ENCODE results near the gene RNF220. TPM values are rescaled to one million over a fixed set of nuclear protein-coding genes. Genes with fewer than 3 reads are reported as not detected.

Gene RNF220
- total RNA-seq, 1 experiment from 2014 or later, result 92.4 TPM

DNA sequence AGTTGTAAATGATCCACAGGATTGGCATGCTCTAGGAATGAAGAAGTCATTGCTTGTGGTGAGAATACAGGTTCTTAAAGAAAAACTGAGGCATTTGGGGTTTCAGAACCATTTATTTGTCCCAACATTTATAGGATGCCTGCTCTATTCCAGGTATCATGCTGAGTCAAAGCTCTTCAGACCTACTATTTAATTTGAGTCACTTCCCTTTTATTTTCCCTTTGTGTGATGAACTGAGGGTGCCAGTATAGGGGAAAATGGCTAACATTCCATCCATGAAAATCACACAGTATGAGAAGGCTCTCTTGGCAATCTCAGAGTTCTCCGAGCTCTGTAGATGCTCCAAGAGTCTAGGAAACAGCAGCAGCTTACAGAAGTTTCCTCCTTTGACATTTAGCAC lies 110.4 kb downstream of the RNF220 start:
- POLR2A ChIA-PET, result no interaction called here
- CTCF ChIA-PET, result no interaction called here

DNA sequence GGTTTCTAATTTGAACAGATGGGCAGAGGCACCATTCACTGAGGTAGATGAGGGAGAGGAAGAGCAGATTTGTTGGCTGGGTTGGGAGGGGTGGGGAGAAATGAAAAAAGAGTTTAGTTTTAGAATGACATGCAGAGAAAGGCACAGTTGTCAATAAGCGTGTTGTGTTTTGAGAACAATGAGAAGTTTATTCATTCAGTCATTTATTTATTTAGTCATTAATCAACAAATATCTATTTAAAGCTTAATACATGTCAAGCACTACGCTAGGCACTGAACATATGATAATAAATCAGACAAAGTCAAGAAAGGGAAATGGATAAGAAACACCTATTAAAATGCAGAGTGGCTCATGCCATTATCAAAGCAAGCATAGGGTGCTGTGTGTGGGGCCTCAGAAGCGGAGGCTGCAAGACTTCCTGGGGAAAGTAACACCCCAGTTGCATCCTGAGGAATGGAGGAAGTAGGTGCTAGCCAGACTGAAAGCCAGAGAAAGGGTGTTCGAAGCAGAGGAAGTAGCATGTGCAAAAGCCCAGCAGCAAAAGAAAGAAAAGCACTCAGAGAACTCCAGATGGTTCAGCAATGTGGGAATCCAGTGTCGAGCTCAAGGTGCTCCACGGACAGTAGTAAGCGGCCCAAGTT lies 114.1 kb downstream of the RNF220 start:
- DNase-seq, result no peak
- intact Hi-C loops (cut with micrococcal nuclease; ENCODE audit: unreplicated experiment), result no loop called here
- H3K9me3 Mint-ChIP-seq (ENCODE audit: unreplicated experiment), result no peaks in the 10 kb centered on the region
- H3K27ac Mint-ChIP-seq (ENCODE audit: unreplicated experiment), result no peak overlapping the region
- no peak overlapping the region for H3K4me3 Mint-ChIP-seq (ENCODE audit: unreplicated experiment)
- BruUV-seq (replicated peaks), result no TSS peak
- no peaks in the 10 kb centered on the region for H3K36me3 Mint-ChIP-seq (ENCODE audit: insufficient read depth, unreplicated experiment)
- H3K4me3 ChIP-seq (ENCODE audit: low read depth, low read length), result no peak overlapping the region
- no peaks in the 10 kb centered on the region for H3K27me3 ChIP-seq (replicated peaks; ENCODE audit: control insufficient read depth, insufficient read depth, low read length)
- no peaks in the 10 kb centered on the region for H3K4me1 Mint-ChIP-seq (ENCODE audit: low read depth, unreplicated experiment)
- no peaks in the 10 kb centered on the region for H3K36me3 ChIP-seq (ENCODE audit: control insufficient read depth, insufficient read depth, low read length)
- TF ChIP-seq, protein P1, sequence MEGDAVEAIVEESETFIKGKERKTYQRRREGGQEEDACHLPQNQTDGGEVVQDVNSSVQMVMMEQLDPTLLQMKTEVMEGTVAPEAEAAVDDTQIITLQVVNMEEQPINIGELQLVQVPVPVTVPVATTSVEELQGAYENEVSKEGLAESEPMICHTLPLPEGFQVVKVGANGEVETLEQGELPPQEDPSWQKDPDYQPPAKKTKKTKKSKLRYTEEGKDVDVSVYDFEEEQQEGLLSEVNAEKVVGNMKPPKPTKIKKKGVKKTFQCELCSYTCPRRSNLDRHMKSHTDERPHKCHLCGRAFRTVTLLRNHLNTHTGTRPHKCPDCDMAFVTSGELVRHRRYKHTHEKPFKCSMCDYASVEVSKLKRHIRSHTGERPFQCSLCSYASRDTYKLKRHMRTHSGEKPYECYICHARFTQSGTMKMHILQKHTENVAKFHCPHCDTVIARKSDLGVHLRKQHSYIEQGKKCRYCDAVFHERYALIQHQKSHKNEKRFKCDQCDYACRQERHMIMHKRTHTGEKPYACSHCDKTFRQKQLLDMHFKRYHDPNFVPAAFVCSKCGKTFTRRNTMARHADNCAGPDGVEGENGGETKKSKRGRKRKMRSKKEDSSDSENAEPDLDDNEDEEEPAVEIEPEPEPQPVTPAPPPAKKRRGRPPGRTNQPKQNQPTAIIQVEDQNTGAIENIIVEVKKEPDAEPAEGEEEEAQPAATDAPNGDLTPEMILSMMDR (IDR thresholded peaks at IDR 0.05; ENCODE audit: insufficient read depth in 1 of 2, low read depth in 1 of 2, low read length in 1 of 2, severe bottlenecking in 1 of 2, unreplicated experiment in 1 of 2), result no peak
- POLR2A ChIA-PET, result no interaction called here
- no peaks in the 10 kb centered on the region for H3K9me3 ChIP-seq
- CTCF ChIA-PET, result no interaction called here
- H3K27me3 Mint-ChIP-seq (ENCODE audit: insufficient read depth, unreplicated experiment), result peaks cover 9% of the 10 kb centered on the region
- H3K4me1 ChIP-seq, result no peaks in the 10 kb centered on the region

More for the DNA sequence above, 110.4 kb downstream of the RNF220 start:
- Histone ChIP-seq H3K4me1 (no peaks in the 10 kb centered on the region), H3K4me3 (ENCODE audit: low read depth, low read length) (no peak overlapping the region), H3K27me3 (replicated peaks; ENCODE audit: control insufficient read depth, insufficient read depth, low read length) (no peaks in the 10 kb centered on the region), H3K9me3 (no peaks in the 10 kb centered on the region), H3K36me3 (ENCODE audit: control insufficient read depth, insufficient read depth, low read length) (no peaks in the 10 kb centered on the region)
- BruUV-seq (replicated peaks), result no TSS peak
- TF ChIP-seq, protein P1 (IDR thresholded peaks at IDR 0.05; ENCODE audit: insufficient read depth in 1 of 2, low read depth in 1 of 2, low read length in 1 of 2, severe bottlenecking in 1 of 2, unreplicated experiment in 1 of 2), result no peak
- Mint-ChIP-seq H3K36me3 (ENCODE audit: insufficient read depth, unreplicated experiment) (no peaks in the 10 kb centered on the region), H3K27ac (ENCODE audit: unreplicated experiment) (no peak overlapping the region), H3K4me3 (ENCODE audit: unreplicated experiment) (no peak overlapping the region), H3K4me1 (ENCODE audit: low read depth, unreplicated experiment) (no peaks in the 10 kb centered on the region), H3K9me3 (ENCODE audit: unreplicated experiment) (no peaks in the 10 kb centered on the region), H3K27me3 (ENCODE audit: insufficient read depth, unreplicated experiment) (peaks cover 9% of the 10 kb centered on the region)
- no peak for DNase-seq
- intact Hi-C loops (cut with micrococcal nuclease; ENCODE audit: unreplicated experiment), result no loop called here

DNA sequence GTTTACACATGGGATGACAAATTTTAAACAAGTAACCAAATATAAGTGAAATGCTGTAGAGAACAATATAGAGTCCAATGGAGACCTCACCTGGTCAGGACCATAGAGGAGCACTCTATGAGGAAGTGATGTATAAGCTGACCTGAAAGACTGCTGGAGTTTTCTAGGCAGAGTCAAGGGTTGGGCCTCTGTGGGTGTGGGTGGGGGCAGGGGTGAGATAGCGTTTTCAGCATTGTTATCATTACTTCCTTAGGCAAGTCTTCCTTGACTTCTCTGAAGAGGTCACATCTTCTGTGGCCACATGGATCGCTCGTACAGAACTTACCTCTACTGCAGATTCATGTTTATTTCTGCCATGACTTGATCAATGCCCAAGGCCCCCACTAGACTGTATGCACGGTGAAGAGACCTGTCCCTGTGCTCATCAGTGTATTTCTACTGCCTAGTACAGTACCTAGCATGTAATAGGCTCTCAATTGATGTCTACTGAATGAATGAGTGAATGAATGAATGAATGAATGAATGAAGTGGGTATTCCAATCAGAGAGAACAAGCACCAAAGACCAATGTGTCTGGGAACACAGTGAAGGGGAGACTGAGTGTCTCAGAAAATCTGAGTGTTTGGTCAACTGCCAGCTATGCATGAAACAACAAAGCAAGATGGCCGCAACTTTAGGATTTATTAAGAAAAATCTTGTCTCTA lies 116.5 kb downstream of the RNF220 start:
- no peaks in the 10 kb centered on the region for H3K36me3 Mint-ChIP-seq (ENCODE audit: insufficient read depth, unreplicated experiment)
- DNase-seq, result no peak
- TF ChIP-seq, protein P1 (IDR thresholded peaks at IDR 0.05; ENCODE audit: insufficient read depth in 1 of 2, low read depth in 1 of 2, low read length in 1 of 2, severe bottlenecking in 1 of 2, unreplicated experiment in 1 of 2), result no peak
- BruUV-seq (replicated peaks), result no TSS peak
- no peak overlapping the region for H3K4me3 Mint-ChIP-seq (ENCODE audit: unreplicated experiment)
- ChIA-PET POLR2A (no interaction called here), CTCF (no interaction called here)
- Histone ChIP-seq H3K4me1 (no peaks in the 10 kb centered on the region), H3K4me3 (ENCODE audit: low read depth, low read length) (no peak overlapping the region), H3K9me3 (no peaks in the 10 kb centered on the region), H3K27me3 (replicated peaks; ENCODE audit: control insufficient read depth, insufficient read depth, low read length) (no peaks in the 10 kb centered on the region), H3K36me3 (ENCODE audit: control insufficient read depth, insufficient read depth, low read length) (no peaks in the 10 kb centered on the region)
- no peak overlapping the region for H3K27ac Mint-ChIP-seq (ENCODE audit: unreplicated experiment)
- no peaks in the 10 kb centered on the region for H3K4me1 Mint-ChIP-seq (ENCODE audit: low read depth, unreplicated experiment)
- peaks cover 7% of the 10 kb centered on the region for H3K27me3 Mint-ChIP-seq (ENCODE audit: insufficient read depth, unreplicated experiment)
- no peaks in the 10 kb centered on the region for H3K9me3 Mint-ChIP-seq (ENCODE audit: unreplicated experiment)
- intact Hi-C loops (cut with micrococcal nuclease; ENCODE audit: unreplicated experiment), result no loop called here

All from Caco-2 (cell line).